ENCODE results near the gene RBM20. TPM values are rescaled to one million over a fixed set of nuclear protein-coding genes. Genes with fewer than 3 reads are reported as not detected.

RBM20 gene
- total and polyA plus RNA-seq, 2 experiments from 2014 or later: 0.05 to 0.17 TPM

DNA sequence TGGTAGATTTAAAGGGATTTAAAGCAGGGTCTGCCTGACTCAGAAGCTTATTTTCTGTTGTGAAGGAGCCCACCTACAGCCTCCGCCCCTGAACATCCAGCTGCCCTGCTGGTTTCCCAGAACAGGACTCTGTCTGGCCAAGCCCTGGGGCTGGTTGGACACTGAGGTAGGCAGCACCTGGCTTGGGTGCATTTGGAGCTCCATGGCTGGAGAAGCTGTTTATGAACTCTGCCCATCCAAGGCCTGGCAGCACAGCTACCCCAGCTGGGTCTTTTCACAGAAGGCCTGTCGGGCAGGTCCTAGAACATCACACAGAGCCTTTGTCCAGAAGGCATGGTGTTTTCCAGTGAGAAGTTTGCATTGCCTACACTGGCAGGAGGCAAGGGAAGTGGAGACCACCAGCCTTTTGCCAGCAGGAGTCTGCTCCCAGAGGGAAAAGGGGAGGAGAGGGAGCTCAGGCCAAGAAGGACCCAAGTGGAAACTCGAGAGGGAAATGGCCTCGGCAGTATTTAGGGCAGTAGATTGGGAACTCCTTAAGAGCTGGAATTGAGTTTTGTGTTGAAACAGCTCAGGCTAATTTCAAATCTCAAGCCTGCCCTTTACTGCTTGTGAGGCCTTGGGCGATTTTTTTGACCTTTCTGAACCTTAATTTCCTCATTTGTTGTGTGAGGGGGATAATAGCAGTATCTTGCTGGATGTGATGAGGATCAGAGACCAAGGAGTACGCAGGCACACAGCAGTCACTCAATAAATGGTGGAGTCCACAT is 215.3 kb downstream of the RBM20 start:
- H3K4me3 Mint-ChIP-seq: no peak overlapping the region
- no peaks in the 10 kb centered on the region for H3K4me1 ChIP-seq (ENCODE audit: insufficient read depth)
- H3K27ac Mint-ChIP-seq: no peak overlapping the region
- no peak for TF ChIP-seq STAT1 (IDR thresholded peaks at IDR 0.05; ENCODE audit: unreplicated experiment)
- TF ChIP-seq CREB1 (CRISPR knock-in tag; IDR thresholded peaks at IDR 0.05; ENCODE audit: low read depth): no peak
- no peak for TF ChIP-seq ZNF331 (CRISPR knock-in tag; IDR thresholded peaks at IDR 0.05; ENCODE audit: low read depth)
- TF ChIP-seq, protein P1, sequence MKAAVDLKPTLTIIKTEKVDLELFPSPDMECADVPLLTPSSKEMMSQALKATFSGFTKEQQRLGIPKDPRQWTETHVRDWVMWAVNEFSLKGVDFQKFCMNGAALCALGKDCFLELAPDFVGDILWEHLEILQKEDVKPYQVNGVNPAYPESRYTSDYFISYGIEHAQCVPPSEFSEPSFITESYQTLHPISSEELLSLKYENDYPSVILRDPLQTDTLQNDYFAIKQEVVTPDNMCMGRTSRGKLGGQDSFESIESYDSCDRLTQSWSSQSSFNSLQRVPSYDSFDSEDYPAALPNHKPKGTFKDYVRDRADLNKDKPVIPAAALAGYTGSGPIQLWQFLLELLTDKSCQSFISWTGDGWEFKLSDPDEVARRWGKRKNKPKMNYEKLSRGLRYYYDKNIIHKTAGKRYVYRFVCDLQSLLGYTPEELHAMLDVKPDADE (IDR thresholded peaks at IDR 0.05): no peak
- TF ChIP-seq, protein P2, sequence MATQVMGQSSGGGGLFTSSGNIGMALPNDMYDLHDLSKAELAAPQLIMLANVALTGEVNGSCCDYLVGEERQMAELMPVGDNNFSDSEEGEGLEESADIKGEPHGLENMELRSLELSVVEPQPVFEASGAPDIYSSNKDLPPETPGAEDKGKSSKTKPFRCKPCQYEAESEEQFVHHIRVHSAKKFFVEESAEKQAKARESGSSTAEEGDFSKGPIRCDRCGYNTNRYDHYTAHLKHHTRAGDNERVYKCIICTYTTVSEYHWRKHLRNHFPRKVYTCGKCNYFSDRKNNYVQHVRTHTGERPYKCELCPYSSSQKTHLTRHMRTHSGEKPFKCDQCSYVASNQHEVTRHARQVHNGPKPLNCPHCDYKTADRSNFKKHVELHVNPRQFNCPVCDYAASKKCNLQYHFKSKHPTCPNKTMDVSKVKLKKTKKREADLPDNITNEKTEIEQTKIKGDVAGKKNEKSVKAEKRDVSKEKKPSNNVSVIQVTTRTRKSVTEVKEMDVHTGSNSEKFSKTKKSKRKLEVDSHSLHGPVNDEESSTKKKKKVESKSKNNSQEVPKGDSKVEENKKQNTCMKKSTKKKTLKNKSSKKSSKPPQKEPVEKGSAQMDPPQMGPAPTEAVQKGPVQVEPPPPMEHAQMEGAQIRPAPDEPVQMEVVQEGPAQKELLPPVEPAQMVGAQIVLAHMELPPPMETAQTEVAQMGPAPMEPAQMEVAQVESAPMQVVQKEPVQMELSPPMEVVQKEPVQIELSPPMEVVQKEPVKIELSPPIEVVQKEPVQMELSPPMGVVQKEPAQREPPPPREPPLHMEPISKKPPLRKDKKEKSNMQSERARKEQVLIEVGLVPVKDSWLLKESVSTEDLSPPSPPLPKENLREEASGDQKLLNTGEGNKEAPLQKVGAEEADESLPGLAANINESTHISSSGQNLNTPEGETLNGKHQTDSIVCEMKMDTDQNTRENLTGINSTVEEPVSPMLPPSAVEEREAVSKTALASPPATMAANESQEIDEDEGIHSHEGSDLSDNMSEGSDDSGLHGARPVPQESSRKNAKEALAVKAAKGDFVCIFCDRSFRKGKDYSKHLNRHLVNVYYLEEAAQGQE (IDR thresholded peaks at IDR 0.05; ENCODE audit: unreplicated experiment): no peak
- TF ChIP-seq JUNB (IDR thresholded peaks at IDR 0.05; ENCODE audit: unreplicated experiment): no peak
- no peak for TF ChIP-seq POLR2AphosphoS5 (IDR thresholded peaks at IDR 0.05; ENCODE audit: low read depth)
- TF ChIP-seq ZNF114 (CRISPR knock-in tag; IDR thresholded peaks at IDR 0.05): no peak
- no peak for TF ChIP-seq CTCF (conservative IDR thresholded peaks at IDR 0.05; ENCODE audit: low read depth in 2 of 2)
- TF ChIP-seq EZH2 (IDR thresholded peaks at IDR 0.05; ENCODE audit: low read depth, unreplicated experiment): no peak
- no peak for TF ChIP-seq NANOG (IDR thresholded peaks at IDR 0.05; ENCODE audit: borderline replicate concordance)
- TF ChIP-seq EZH2phosphoT487 (IDR thresholded peaks at IDR 0.05; ENCODE audit: unreplicated experiment): no peak
- TF ChIP-seq, protein P3, sequence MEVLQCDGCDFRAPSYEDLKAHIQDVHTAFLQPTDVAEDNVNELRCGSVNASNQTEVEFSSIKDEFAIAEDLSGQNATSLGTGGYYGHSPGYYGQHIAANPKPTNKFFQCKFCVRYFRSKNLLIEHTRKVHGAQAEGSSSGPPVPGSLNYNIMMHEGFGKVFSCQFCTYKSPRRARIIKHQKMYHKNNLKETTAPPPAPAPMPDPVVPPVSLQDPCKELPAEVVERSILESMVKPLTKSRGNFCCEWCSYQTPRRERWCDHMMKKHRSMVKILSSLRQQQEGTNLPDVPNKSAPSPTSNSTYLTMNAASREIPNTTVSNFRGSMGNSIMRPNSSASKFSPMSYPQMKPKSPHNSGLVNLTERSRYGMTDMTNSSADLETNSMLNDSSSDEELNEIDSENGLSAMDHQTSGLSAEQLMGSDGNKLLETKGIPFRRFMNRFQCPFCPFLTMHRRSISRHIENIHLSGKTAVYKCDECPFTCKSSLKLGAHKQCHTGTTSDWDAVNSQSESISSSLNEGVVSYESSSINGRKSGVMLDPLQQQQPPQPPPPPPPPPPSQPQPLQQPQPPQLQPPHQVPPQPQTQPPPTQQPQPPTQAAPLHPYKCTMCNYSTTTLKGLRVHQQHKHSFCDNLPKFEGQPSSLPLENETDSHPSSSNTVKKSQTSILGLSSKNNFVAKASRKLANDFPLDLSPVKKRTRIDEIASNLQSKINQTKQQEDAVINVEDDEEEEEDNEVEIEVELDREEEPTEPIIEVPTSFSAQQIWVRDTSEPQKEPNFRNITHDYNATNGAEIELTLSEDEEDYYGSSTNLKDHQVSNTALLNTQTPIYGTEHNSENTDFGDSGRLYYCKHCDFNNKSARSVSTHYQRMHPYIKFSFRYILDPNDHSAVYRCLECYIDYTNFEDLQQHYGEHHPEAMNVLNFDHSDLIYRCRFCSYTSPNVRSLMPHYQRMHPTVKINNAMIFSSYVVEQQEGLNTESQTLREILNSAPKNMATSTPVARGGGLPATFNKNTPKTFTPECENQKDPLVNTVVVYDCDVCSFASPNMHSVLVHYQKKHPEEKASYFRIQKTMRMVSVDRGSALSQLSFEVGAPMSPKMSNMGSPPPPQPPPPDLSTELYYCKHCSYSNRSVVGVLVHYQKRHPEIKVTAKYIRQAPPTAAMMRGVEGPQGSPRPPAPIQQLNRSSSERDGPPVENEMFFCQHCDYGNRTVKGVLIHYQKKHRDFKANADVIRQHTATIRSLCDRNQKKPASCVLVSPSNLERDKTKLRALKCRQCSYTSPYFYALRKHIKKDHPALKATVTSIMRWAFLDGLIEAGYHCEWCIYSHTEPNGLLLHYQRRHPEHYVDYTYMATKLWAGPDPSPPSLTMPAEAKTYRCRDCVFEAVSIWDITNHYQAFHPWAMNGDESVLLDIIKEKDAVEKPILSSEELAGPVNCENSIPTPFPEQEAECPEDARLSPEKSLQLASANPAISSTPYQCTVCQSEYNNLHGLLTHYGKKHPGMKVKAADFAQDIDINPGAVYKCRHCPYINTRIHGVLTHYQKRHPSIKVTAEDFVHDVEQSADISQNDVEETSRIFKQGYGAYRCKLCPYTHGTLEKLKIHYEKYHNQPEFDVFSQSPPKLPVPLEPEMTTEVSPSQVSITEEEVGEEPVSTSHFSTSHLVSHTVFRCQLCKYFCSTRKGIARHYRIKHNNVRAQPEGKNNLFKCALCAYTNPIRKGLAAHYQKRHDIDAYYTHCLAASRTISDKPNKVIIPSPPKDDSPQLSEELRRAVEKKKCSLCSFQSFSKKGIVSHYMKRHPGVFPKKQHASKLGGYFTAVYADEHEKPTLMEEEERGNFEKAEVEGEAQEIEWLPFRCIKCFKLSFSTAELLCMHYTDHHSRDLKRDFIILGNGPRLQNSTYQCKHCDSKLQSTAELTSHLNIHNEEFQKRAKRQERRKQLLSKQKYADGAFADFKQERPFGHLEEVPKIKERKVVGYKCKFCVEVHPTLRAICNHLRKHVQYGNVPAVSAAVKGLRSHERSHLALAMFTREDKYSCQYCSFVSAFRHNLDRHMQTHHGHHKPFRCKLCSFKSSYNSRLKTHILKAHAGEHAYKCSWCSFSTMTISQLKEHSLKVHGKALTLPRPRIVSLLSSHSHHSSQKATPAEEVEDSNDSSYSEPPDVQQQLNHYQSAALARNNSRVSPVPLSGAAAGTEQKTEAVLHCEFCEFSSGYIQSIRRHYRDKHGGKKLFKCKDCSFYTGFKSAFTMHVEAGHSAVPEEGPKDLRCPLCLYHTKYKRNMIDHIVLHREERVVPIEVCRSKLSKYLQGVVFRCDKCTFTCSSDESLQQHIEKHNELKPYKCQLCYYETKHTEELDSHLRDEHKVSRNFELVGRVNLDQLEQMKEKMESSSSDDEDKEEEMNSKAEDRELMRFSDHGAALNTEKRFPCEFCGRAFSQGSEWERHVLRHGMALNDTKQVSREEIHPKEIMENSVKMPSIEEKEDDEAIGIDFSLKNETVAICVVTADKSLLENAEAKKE (CRISPR knock-in tag; IDR thresholded peaks at IDR 0.05): no peak
- no peaks in the 10 kb centered on the region for H3K36me3 ChIP-seq (ENCODE audit: insufficient read depth)
- DNase-seq (ENCODE audit: low spot score) (no peak), ATAC-seq (no peak)
- H3K9me2 ChIP-seq (ENCODE audit: insufficient read depth): peaks cover 5% of the 10 kb centered on the region
- H3K36me3 Mint-ChIP-seq (ENCODE audit: low read depth): no peaks in the 10 kb centered on the region
- H3K4me2 ChIP-seq: no peak overlapping the region
- no peaks in the 10 kb centered on the region for H3K9me3 Mint-ChIP-seq
- H3K27ac ChIP-seq (ENCODE audit: low read depth): no peak overlapping the region
- H3K79me2 ChIP-seq (replicated peaks; ENCODE audit: insufficient read depth): no peaks in the 10 kb centered on the region
- H2AFZ ChIP-seq: no peak overlapping the region
- H3K4me1 Mint-ChIP-seq: no peaks in the 10 kb centered on the region
- H3K4me3 ChIP-seq: no peak overlapping the region
- no peaks in the 10 kb centered on the region for H4K20me1 ChIP-seq (replicated peaks; ENCODE audit: insufficient read depth)
- peaks cover 4% of the 10 kb centered on the region for H3K27me3 Mint-ChIP-seq (ENCODE audit: insufficient read depth, low read depth, poor library complexity)
- H3F3A ChIP-seq (replicated peaks; ENCODE audit: low read depth): no peaks in the 10 kb centered on the region
- no peaks in the 10 kb centered on the region for H3K27me3 ChIP-seq (ENCODE audit: insufficient read depth)

All from GM23338 (cell line).